HEK293 (cell line): ENCODE measurements around the gene ZMYM4.

Experiments used
- CTCF ChIA-PET: fragments of 350-600 bp; formaldehyde crosslinking; extraction: SDS; loops from one replicate; lab custom pipeline; 2021; ENCODE audit warnings: antibody characterized with exemption; lab: Yijun Ruan, JAX
- POLR2A ChIA-PET: fragments of 300-600 bp; formaldehyde crosslinking; extraction: SDS; loops from one replicate; lab custom pipeline; 2020; ENCODE audit warnings: antibody characterized with exemption, inconsistent platforms; lab: Yijun Ruan, JAX
- H3K27ac ChIP-seq: fragments of 200-500 bp; sonication (Bioruptor generic); 2 replicates; pipeline ENCODE4 v1.5.1; 2014; ENCODE audit warnings: low read depth, low read length, control low read depth, inconsistent platforms; ENCODE audit errors: extremely low read depth
- H3K36me3 ChIP-seq, 2 experiments: fragments of 200-500 bp in 1 of 2; sonication (Bioruptor generic) in 1 of 2; 1 replicate in 1 of 2; 2 replicates in 1 of 2; pipeline ENCODE4 v1.5.1; 2014 to 2017; ENCODE audit warnings: inconsistent platforms in 2 of 2, low read length in 2 of 2; ENCODE audit not compliant: control insufficient read depth in 2 of 2, insufficient read depth in 1 of 2
- H3K4me1 ChIP-seq: fragments of 200-500 bp; sonication (Bioruptor generic); 2 replicates; pipeline ENCODE4 v1.5.1; 2014; ENCODE audit warnings: mild to moderate bottlenecking, low read length, inconsistent platforms; ENCODE audit not compliant: control insufficient read depth, insufficient read depth
- H3K4me3 ChIP-seq: 2 replicates; pipeline ENCODE4 v1.5.1; 2011; ENCODE audit warnings: low read depth, mild to moderate bottlenecking, control low read depth, low read length, moderate library complexity
- H3K9me3 ChIP-seq: fragments of 200-500 bp; sonication (Bioruptor generic); 2 replicates; pipeline ENCODE4 v1.5.1; 2014; ENCODE audit warnings: low read depth, low read length, inconsistent platforms; ENCODE audit not compliant: control insufficient read depth, insufficient read depth
- GLI2 ChIP-seq: fragments of 450-650 bp; formaldehyde crosslinking; IDR thresholded peaks from 2 replicates; pipeline ENCODE4; 2017; ENCODE audit warnings: missing biosample characterization, missing genetic modification characterization, low read depth, borderline replicate concordance
- MYNN ChIP-seq: fragments of 450-650 bp; formaldehyde crosslinking; IDR thresholded peaks from 2 replicates; pipeline ENCODE4 v1.5.1; 2016; ENCODE audit warnings: missing biosample characterization, missing genetic modification characterization, borderline replicate concordance
- ZBTB6 ChIP-seq: fragments of 450-650 bp; formaldehyde crosslinking; IDR thresholded peaks from 2 replicates; pipeline ENCODE4 v1.5.1; 2017; ENCODE audit warnings: missing biosample characterization, missing genetic modification characterization
- ZFHX2 ChIP-seq: fragments of 450-650 bp; formaldehyde crosslinking; conservative IDR thresholded peaks from 2 replicates; pipeline ENCODE4 v1.5.1; 2016; ENCODE audit warnings: missing biosample characterization, missing genetic modification characterization
- ZFP3 ChIP-seq: fragments of 450-650 bp; formaldehyde crosslinking; IDR thresholded peaks from 2 replicates; pipeline ENCODE4 v1.5.1; 2016; ENCODE audit warnings: low read depth, missing biosample characterization, missing genetic modification characterization
- ZNF10 ChIP-seq: fragments of 450-650 bp; formaldehyde crosslinking; IDR thresholded peaks from 2 replicates; pipeline ENCODE4 v1.5.1; 2017; ENCODE audit warnings: missing biosample characterization, missing genetic modification characterization
- ZNF112 ChIP-seq: fragments of 450-650 bp; formaldehyde crosslinking; IDR thresholded peaks from 2 replicates; pipeline ENCODE4 v1.5.0; 2017; ENCODE audit warnings: missing biosample characterization, missing genetic modification characterization
- ZNF138 ChIP-seq: fragments of 450-650 bp; formaldehyde crosslinking; IDR thresholded peaks from 2 replicates; pipeline ENCODE4 v1.5.1; 2016; ENCODE audit warnings: missing biosample characterization, missing genetic modification characterization, borderline replicate concordance
- ZNF211 ChIP-seq: fragments of 450-650 bp; formaldehyde crosslinking; IDR thresholded peaks from 2 replicates; pipeline ENCODE4 v1.5.1; 2016; ENCODE audit warnings: low read depth, missing biosample characterization, missing genetic modification characterization
- ZNF513 ChIP-seq: fragments of 450-650 bp; IDR thresholded peaks from 2 replicates; pipeline ENCODE4 v1.5.1; 2018; ENCODE audit warnings: missing biosample characterization, missing genetic modification characterization
- ZNF544 ChIP-seq: fragments of 450-650 bp; formaldehyde crosslinking; IDR thresholded peaks from 2 replicates; pipeline ENCODE4 v1.5.0; 2017; ENCODE audit warnings: missing biosample characterization, missing genetic modification characterization
- ZNF654 ChIP-seq: fragments of 450-650 bp; formaldehyde crosslinking; IDR thresholded peaks from 2 replicates; pipeline ENCODE4 v1.5.1; 2016; ENCODE audit warnings: low read depth, missing biosample characterization, missing genetic modification characterization
- ZNF677 ChIP-seq: fragments of 450-650 bp; IDR thresholded peaks from 2 replicates; pipeline ENCODE4 v1.5.0; 2018; ENCODE audit warnings: missing biosample characterization, mild to moderate bottlenecking, missing genetic modification characterization, moderate library complexity
- ZNF76 ChIP-seq: fragments of 450-650 bp; formaldehyde crosslinking; IDR thresholded peaks from 2 replicates; pipeline ENCODE4; 2016; ENCODE audit warnings: low read depth, missing biosample characterization, missing genetic modification characterization, borderline replicate concordance
- ZNF791 ChIP-seq: fragments of 450-650 bp; formaldehyde crosslinking; IDR thresholded peaks from 2 replicates; pipeline ENCODE4 v1.5.1; 2016; ENCODE audit warnings: missing biosample characterization, missing genetic modification characterization
- ZNF837 ChIP-seq: fragments of 450-650 bp; formaldehyde crosslinking; IDR thresholded peaks from 2 replicates; pipeline ENCODE4 v1.5.1; 2016; ENCODE audit warnings: missing biosample characterization, missing genetic modification characterization
- ZNF843 ChIP-seq: fragments of 450-650 bp; formaldehyde crosslinking; IDR thresholded peaks from 2 replicates; pipeline ENCODE4 v1.5.1; 2016; ENCODE audit warnings: missing biosample characterization, missing genetic modification characterization
- TF ChIP-seq, protein P1 (sequence below): IDR thresholded peaks from 2 replicates; pipeline ENCODE4 v1.6.1; 2011; ENCODE audit warnings: mild to moderate bottlenecking, low read depth, low read length, borderline replicate concordance
- TF ChIP-seq, protein P2 (sequence below): fragments of 450-650 bp; formaldehyde crosslinking; IDR thresholded peaks from 2 replicates; pipeline ENCODE4 v1.5.1; 2016; ENCODE audit warnings: missing biosample characterization, missing genetic modification characterization

ZMYM4 gene

GRCh38 chr1:35441926-35442579, 173.5 kb downstream of the ZMYM4 start:
- no peak for TF ChIP-seq ZNF10 (tag by site-specific recombination)
- TF ChIP-seq ZNF513, result no peak
- TF ChIP-seq, protein P1, sequence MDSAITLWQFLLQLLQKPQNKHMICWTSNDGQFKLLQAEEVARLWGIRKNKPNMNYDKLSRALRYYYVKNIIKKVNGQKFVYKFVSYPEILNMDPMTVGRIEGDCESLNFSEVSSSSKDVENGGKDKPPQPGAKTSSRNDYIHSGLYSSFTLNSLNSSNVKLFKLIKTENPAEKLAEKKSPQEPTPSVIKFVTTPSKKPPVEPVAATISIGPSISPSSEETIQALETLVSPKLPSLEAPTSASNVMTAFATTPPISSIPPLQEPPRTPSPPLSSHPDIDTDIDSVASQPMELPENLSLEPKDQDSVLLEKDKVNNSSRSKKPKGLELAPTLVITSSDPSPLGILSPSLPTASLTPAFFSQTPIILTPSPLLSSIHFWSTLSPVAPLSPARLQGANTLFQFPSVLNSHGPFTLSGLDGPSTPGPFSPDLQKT, result no peak
- no peak for TF ChIP-seq ZNF112
- TF ChIP-seq ZNF843 (tag by site-specific recombination), result no peak
- TF ChIP-seq ZNF837 (tag by site-specific recombination), result no peak
- TF ChIP-seq, protein P2, sequence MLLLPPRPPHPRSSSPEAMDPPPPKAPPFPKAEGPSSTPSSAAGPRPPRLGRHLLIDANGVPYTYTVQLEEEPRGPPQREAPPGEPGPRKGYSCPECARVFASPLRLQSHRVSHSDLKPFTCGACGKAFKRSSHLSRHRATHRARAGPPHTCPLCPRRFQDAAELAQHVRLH (tag by site-specific recombination), result no peak
- no peak for TF ChIP-seq ZNF138 (tag by site-specific recombination)
- no peak for TF ChIP-seq ZNF76 (tag by site-specific recombination)
- no peak for TF ChIP-seq ZNF791 (tag by site-specific recombination)
- TF ChIP-seq GLI2 (tag by site-specific recombination), result no peak
- TF ChIP-seq ZNF211 (tag by site-specific recombination), result no peak
- no peak for TF ChIP-seq ZNF654 (tag by site-specific recombination)
- no peak for TF ChIP-seq ZNF677 (tag by site-specific recombination)
- TF ChIP-seq MYNN, result no peak
- no peak for TF ChIP-seq ZNF544 (tag by site-specific recombination)
- TF ChIP-seq ZFP3 (tag by site-specific recombination), result no peak
- Histone ChIP-seq H3K4me1 (no peaks in the 10 kb centered on the region), H3K36me3 (peaks cover 0 to 85% of the 10 kb centered on the region in 2 experiments; a peak in 1 of 3 replicates), H3K4me3 (no peak overlapping the region), H3K9me3 (no peaks in the 10 kb centered on the region), H3K27ac (no peak overlapping the region)
- ChIA-PET POLR2A (interaction anchor here (0.6 kb wide), 1 partner anchor 13 kb away, joined by 4 read pairs; no protein-coding TSS in a partner anchor), CTCF (interaction anchor here (0.8 kb wide), 1 partner anchor 9 kb away, joined by 3 read pairs; no protein-coding TSS in a partner anchor)

DNA sequence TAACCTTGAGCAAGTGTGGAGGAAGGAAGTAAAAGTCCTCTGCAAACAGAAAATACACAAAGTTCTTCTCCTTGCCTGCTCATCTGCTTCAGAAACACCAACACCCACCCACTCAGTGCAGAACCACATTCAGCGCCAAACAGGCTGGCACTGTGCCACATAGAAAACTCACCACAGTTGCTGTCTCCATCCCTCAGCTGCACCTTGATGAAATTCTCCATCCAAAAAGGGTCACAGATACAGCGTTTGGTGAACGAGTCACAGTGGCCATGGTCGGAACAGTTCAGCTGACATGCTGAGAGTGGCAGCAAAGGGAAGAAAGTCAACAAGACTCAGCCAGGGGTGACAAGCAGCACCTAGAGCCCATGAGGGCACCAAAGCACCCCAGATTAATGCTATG, 174.2 kb downstream of the ZMYM4 start:
- POLR2A ChIA-PET, result no interaction called here
- CTCF ChIA-PET, result interaction anchor here (0.8 kb wide), 1 partner anchor 8 kb away, joined by 3 read pairs; no protein-coding TSS in a partner anchor
- Histone ChIP-seq H3K27ac (no peak overlapping the region), H3K36me3 (peaks cover 3 to 85% of the 10 kb centered on the region in 2 experiments; a peak in 1 of 3 replicates), H3K4me1 (no peaks in the 10 kb centered on the region), H3K9me3 (no peaks in the 10 kb centered on the region), H3K4me3 (no peak overlapping the region)
- TF ChIP-seq ZFHX2 (tag by site-specific recombination) (0 out of 2 replicates have a peak, but pooled peaks have one; percentile 24), ZBTB6 (tag by site-specific recombination) (no peak)
